Activated CD4-positive, alpha-beta T cell treated with anti-CD3 and anti-CD28 coated beads for 4 hours (primary cell): Measurements from ENCODE around the gene KMT2C.

Source experiments
- DNase-seq, 2 donors: peaks; one replicate each; pipeline ENCODE4 v3.0.0-alpha.2; 2020

Gene KMT2C

GRCh38 chr7:152180587-152180986 lies 255.2 kb downstream of the KMT2C start:
- no peak for DNase-seq

GRCh38 chr7:152180048-152180447 lies 255.8 kb downstream of the KMT2C start:
- no peak for DNase-seq

GRCh38 chr7:152178405-152179058 lies 257.3 kb downstream of the KMT2C start:
- DNase-seq = no peak

GRCh38 chr7:152177681-152178404 lies 258.0 kb downstream of the KMT2C start:
- DNase-seq = no peak

- DNase-seq = no peak
Measured at GRCh38 chr7:152176797-152177196, 259.0 kb downstream of the KMT2C start.

- DNase-seq = no peak
Measured at GRCh38 chr7:152173372-152174070, 262.3 kb downstream of the KMT2C start.

- DNase-seq = no peak
Measured at GRCh38 chr7:152162287-152162686, 273.5 kb downstream of the KMT2C start.

- DNase-seq = no peak
Measured at GRCh38 chr7:152161171-152161570, 274.6 kb downstream of the KMT2C start.

- DNase-seq = no peak
Measured at GRCh38 chr7:152158801-152159587, 276.8 kb downstream of the KMT2C start.

GRCh38 chr7:152152267-152152666 lies 283.5 kb downstream of the KMT2C start:
- no peak for DNase-seq

- DNase-seq = no peak
Measured at GRCh38 chr7:152149363-152149762, 286.4 kb downstream of the KMT2C start.

- DNase-seq = no peak
Measured at GRCh38 chr7:152148706-152149105, 287.1 kb downstream of the KMT2C start.

GRCh38 chr7:152145853-152146466 lies 289.8 kb downstream of the KMT2C start:
- DNase-seq = peak in 1 of 2 donors; percentile 32

- no peak for DNase-seq
Measured at GRCh38 chr7:152144557-152145245, 291.1 kb downstream of the KMT2C start.

- DNase-seq = no peak
Measured at GRCh38 chr7:152142976-152143595, 292.7 kb downstream of the KMT2C start.

GRCh38 chr7:152140560-152140959 lies 295.2 kb downstream of the KMT2C start:
- no peak for DNase-seq

GRCh38 chr7:152140067-152140466 lies 295.7 kb downstream of the KMT2C start:
- DNase-seq = no peak

GRCh38 chr7:152137476-152138025 lies 298.3 kb downstream of the KMT2C start:
- DNase-seq = no peak

- DNase-seq = no peak
Measured at GRCh38 chr7:152136686-152137085, 299.1 kb downstream of the KMT2C start.

- no peak for DNase-seq
Measured at GRCh38 chr7:152133804-152134203, 302.0 kb downstream of the KMT2C start.

GRCh38 chr7:152132812-152133211 lies 303.0 kb downstream of the KMT2C start:
- DNase-seq = no peak
